ENCODE measurements around the gene ISOC2. TPM values are rescaled to one million over a fixed set of nuclear protein-coding genes. Genes with fewer than 3 reads are reported as not detected.

The ISOC2 gene
- total RNA-seq = 48.6 and 53.3 TPM in 2 replicates

GRCh38 chr19:55461259-55461973 lies at the start of gene ISOC2:
ISOC2 (minus strand) TSS chr19:55461642; CDS start chr19:55456486, 5,156 bp downstream.

GRCh38 chr19:55487924-55488687 lies 26.7 kb upstream of the ISOC2 start, which contains the start of gene SSC5D:
SSC5D (plus strand) TSS chr19:55488436; CDS start chr19:55488590, 154 bp downstream.

GRCh38 chr19:55484593-55485438 lies 23.4 kb upstream of the ISOC2 start, which contains the start of gene NAT14:
NAT14 (plus strand) TSS chr19:55485188; CDS start chr19:55485709, 521 bp downstream.

GRCh38 chr19:55476100-55476775 lies 14.8 kb upstream of the ISOC2 start, which contains the start of gene ZNF628:
ZNF628 (plus strand) TSS chr19:55476617; CDS start chr19:55479911, 3,294 bp downstream.

GRCh38 chr19:55464662-55465054 lies 3.2 kb upstream of the ISOC2 start, which contains the start of gene C19orf85:
C19orf85 (minus strand) TSS chr19:55464751; CDS start chr19:55464554, 197 bp downstream.

GRCh38 chr19:55443045-55443823 lies 18.2 kb downstream of the ISOC2 start, which contains the start of gene SHISA7:
SHISA7 (minus strand) TSS chr19:55443300; CDS start chr19:55442863, 437 bp downstream.

GRCh38 chr19:55407550-55407799 lies 54.0 kb downstream of the ISOC2 start, which contains the start of gene UBE2S:
UBE2S (minus strand) TSS chr19:55407788; CDS start chr19:55407589, 199 bp downstream.

Other genes with a start within 250 kb of the ISOC2 start
- gene TMEM86B, start 232.9 kb downstream of the ISOC2 start, total RNA-seq = 0.76 and 1.7 TPM in 2 replicates
- 26.1 and 27.7 TPM in 2 replicates for gene PPP6R1, start 202.6 kb downstream of the ISOC2 start, total RNA-seq
- 23.0 and 25.6 TPM in 2 replicates for gene HSPBP1, start 181.5 kb downstream of the ISOC2 start, total RNA-seq
- 0.65 TPM in 2 replicates for gene BRSK1, start 177.6 kb downstream of the ISOC2 start, total RNA-seq
- not detected in 2 replicates for gene TMEM150B, start 136.3 kb downstream of the ISOC2 start, total RNA-seq
- 5.0 and 5.6 TPM in 2 replicates for gene KMT5C, start 121.8 kb downstream of the ISOC2 start, total RNA-seq
- not detected in 2 replicates for gene COX6B2, start 106.9 kb downstream of the ISOC2 start, total RNA-seq
- not detected in 2 replicates for gene GARIN5B, start 98.4 kb downstream of the ISOC2 start, total RNA-seq
- 1.2 and 1.4 TPM in 2 replicates for gene IL11, start 91.2 kb downstream of the ISOC2 start, total RNA-seq
- gene TMEM190, start 84.8 kb downstream of the ISOC2 start, total RNA-seq = not detected in 2 replicates
- not detected in 2 replicates for gene TMEM238, start 77.3 kb downstream of the ISOC2 start, total RNA-seq
- 441 and 509 TPM in 2 replicates for gene RPL28, start 75.7 kb downstream of the ISOC2 start, total RNA-seq
- 32.4 and 36.3 TPM in 2 replicates for gene UBE2S, start 53.9 kb downstream of the ISOC2 start, total RNA-seq
- not detected in 2 replicates for gene SHISA7, start 18.3 kb downstream of the ISOC2 start, total RNA-seq
- gene C19orf85, start 3.1 kb upstream of the ISOC2 start, total RNA-seq = not detected in 2 replicates
- 2.1 and 2.7 TPM in 2 replicates for gene ZNF628, start 15.0 kb upstream of the ISOC2 start, total RNA-seq
- gene NAT14, start 23.5 kb upstream of the ISOC2 start, total RNA-seq = 3.8 and 5.6 TPM in 2 replicates
- 23.4 and 33.8 TPM in 2 replicates for gene SSC5D, start 26.8 kb upstream of the ISOC2 start, total RNA-seq
- gene SBK2, start 75.5 kb upstream of the ISOC2 start, total RNA-seq = not detected in 2 replicates
- gene SBK3, start 83.9 kb upstream of the ISOC2 start, total RNA-seq = 0.11 TPM in 1 of 2 replicates, not detected in the other
- gene ZNF579, start 119.2 kb upstream of the ISOC2 start, total RNA-seq = 6.5 and 8.9 TPM in 2 replicates
- gene FIZ1, start 137.9 kb upstream of the ISOC2 start, total RNA-seq = 3.4 and 5.1 TPM in 2 replicates
- 6.6 and 7.1 TPM in 2 replicates for gene ZNF524, start 138.6 kb upstream of the ISOC2 start, total RNA-seq
- gene ZNF865, start 144.0 kb upstream of the ISOC2 start, total RNA-seq = 1.2 and 1.3 TPM in 2 replicates
- 4.7 and 6.2 TPM in 2 replicates for gene ZNF784, start 162.9 kb upstream of the ISOC2 start, total RNA-seq
- 5.3 and 8.6 TPM in 2 replicates for gene ZNF580, start 179.4 kb upstream of the ISOC2 start, total RNA-seq
- 17.6 and 20.4 TPM in 2 replicates for gene ZNF581, start 182.0 kb upstream of the ISOC2 start, total RNA-seq
- gene CCDC106, start 186.6 kb upstream of the ISOC2 start, total RNA-seq = 6.9 and 7.4 TPM in 2 replicates
- 65.0 and 66.0 TPM in 2 replicates for gene U2AF2, start 193.4 kb upstream of the ISOC2 start, total RNA-seq
- 48.3 and 57.5 TPM in 2 replicates for gene EPN1, start 213.6 kb upstream of the ISOC2 start, total RNA-seq